DOHH2 (cell line): ENCODE measurements around the gene MKRN2.

Experiments used
- H3F3A ChIP-seq: fragments of 200-600 bp; sonication (generic), shearing (Covaris generic); 2 replicates; pipeline ENCODE4 v1.6.0; 2016; ENCODE audit warnings: antibody characterized with exemption, mild to moderate bottlenecking; ENCODE audit not compliant: control insufficient read depth, insufficient read depth
- H3K27ac ChIP-seq: fragments of 200-600 bp; sonication (generic); 2 replicates; pipeline ENCODE4 v1.5.1; 2014; ENCODE audit warnings: low read depth, mild to moderate bottlenecking, low read length, moderate library complexity
- H3K27me3 ChIP-seq: fragments of 200-600 bp; sonication (generic); 2 replicates; pipeline ENCODE4 v1.6.1; 2014; ENCODE audit warnings: mild to moderate bottlenecking, low read length, mixed read lengths; ENCODE audit not compliant: control insufficient read depth
- H3K36me3 ChIP-seq: fragments of 200-600 bp; sonication (generic); 2 replicates; pipeline ENCODE4 v1.6.1; 2014; ENCODE audit warnings: mild to moderate bottlenecking, low read length, moderate library complexity, mixed read lengths; ENCODE audit not compliant: control insufficient read depth
- H3K4me1 ChIP-seq: fragments of 200-600 bp; sonication (generic); 2 replicates; pipeline ENCODE4 v1.6.1; 2014; ENCODE audit warnings: mild to moderate bottlenecking, low read length, mixed read lengths; ENCODE audit not compliant: control insufficient read depth
- H3K4me2 ChIP-seq: fragments of 200-600 bp; sonication (generic); 2 replicates; pipeline ENCODE4 v1.6.0; 2014; ENCODE audit warnings: mild to moderate bottlenecking, low read length, moderate library complexity
- H3K4me3 ChIP-seq: fragments of 200-600 bp; sonication (generic); 2 replicates; pipeline ENCODE4 v1.5.1; 2014; ENCODE audit warnings: mild to moderate bottlenecking, low read length, mixed read lengths
- H3K79me2 ChIP-seq: fragments of 200-600 bp; sonication (generic); 2 replicates; pipeline ENCODE4 v1.6.1; 2014; ENCODE audit warnings: mild to moderate bottlenecking, low read length, mixed read lengths; ENCODE audit not compliant: control insufficient read depth
- H3K9me2 ChIP-seq: fragments of 200-600 bp; sonication (generic); replicated peaks from 2 replicates; pipeline ENCODE4 v1.6.1; 2014; ENCODE audit warnings: mild to moderate bottlenecking, low read length, mixed read lengths; ENCODE audit not compliant: control insufficient read depth
- H3K9me3 ChIP-seq: fragments of 200-600 bp; sonication (generic); 2 replicates; pipeline ENCODE4 v1.6.1; 2014; ENCODE audit warnings: antibody characterized with exemption, low read length, mixed read lengths; ENCODE audit not compliant: control insufficient read depth, insufficient read depth
- H4K20me1 ChIP-seq: fragments of 200-600 bp; sonication (generic); 2 replicates; pipeline ENCODE4 v1.6.0; 2014; ENCODE audit warnings: low read depth, mild to moderate bottlenecking, antibody characterized with exemption, low read length, moderate library complexity; ENCODE audit not compliant: control insufficient read depth, insufficient read depth
- EZH2phosphoT487 ChIP-seq: fragments of 200-600 bp; sonication (generic); IDR thresholded peaks from 2 replicates; pipeline ENCODE4 v1.6.1; 2017; ENCODE audit warnings: borderline replicate concordance, mild to moderate bottlenecking, antibody characterized with exemption, low read length, moderate library complexity, mixed read lengths
- TF ChIP-seq, protein P1 (sequence below): fragments of 200-600 bp; sonication (generic); IDR thresholded peaks from one replicate; pipeline ENCODE4 v1.5.1; 2014; ENCODE audit warnings: antibody characterized with exemption, mild to moderate bottlenecking, low read depth, low read length; ENCODE audit not compliant: poor library complexity, severe bottlenecking

MKRN2 gene

GRCh38 chr3:12588039-12589009 lies 31.4 kb downstream of the MKRN2 start:
- Histone ChIP-seq H3K36me3 (peaks cover 86% of the 10 kb centered on the region), H3K4me2 (no peak overlapping the region), H3K79me2 (no peaks in the 10 kb centered on the region), H3K9me3 (no peaks in the 10 kb centered on the region), H3K9me2 (no peaks in the 10 kb centered on the region), H3F3A (peaks cover 12% of the 10 kb centered on the region), H3K4me3 (no peak overlapping the region), H3K27me3 (no peaks in the 10 kb centered on the region), H3K4me1 (no peaks in the 10 kb centered on the region), H3K27ac (no peak overlapping the region), H4K20me1 (no peaks in the 10 kb centered on the region)
- TF ChIP-seq, protein P1, sequence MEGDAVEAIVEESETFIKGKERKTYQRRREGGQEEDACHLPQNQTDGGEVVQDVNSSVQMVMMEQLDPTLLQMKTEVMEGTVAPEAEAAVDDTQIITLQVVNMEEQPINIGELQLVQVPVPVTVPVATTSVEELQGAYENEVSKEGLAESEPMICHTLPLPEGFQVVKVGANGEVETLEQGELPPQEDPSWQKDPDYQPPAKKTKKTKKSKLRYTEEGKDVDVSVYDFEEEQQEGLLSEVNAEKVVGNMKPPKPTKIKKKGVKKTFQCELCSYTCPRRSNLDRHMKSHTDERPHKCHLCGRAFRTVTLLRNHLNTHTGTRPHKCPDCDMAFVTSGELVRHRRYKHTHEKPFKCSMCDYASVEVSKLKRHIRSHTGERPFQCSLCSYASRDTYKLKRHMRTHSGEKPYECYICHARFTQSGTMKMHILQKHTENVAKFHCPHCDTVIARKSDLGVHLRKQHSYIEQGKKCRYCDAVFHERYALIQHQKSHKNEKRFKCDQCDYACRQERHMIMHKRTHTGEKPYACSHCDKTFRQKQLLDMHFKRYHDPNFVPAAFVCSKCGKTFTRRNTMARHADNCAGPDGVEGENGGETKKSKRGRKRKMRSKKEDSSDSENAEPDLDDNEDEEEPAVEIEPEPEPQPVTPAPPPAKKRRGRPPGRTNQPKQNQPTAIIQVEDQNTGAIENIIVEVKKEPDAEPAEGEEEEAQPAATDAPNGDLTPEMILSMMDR = no peak
- no peak for TF ChIP-seq EZH2phosphoT487

GRCh38 chr3:12590096-12590495 lies 33.2 kb downstream of the MKRN2 start:
- Histone ChIP-seq H3K9me2 (no peaks in the 10 kb centered on the region), H3K4me1 (no peaks in the 10 kb centered on the region), H3K9me3 (no peaks in the 10 kb centered on the region), H3K79me2 (no peaks in the 10 kb centered on the region), H3K27me3 (no peaks in the 10 kb centered on the region), H4K20me1 (no peaks in the 10 kb centered on the region), H3K4me2 (no peak overlapping the region), H3K4me3 (no peak overlapping the region), H3F3A (peaks cover 8% of the 10 kb centered on the region), H3K36me3 (peaks cover 87% of the 10 kb centered on the region), H3K27ac (no peak overlapping the region)
- TF ChIP-seq, protein P1 = no peak
- no peak for TF ChIP-seq EZH2phosphoT487

DNA sequence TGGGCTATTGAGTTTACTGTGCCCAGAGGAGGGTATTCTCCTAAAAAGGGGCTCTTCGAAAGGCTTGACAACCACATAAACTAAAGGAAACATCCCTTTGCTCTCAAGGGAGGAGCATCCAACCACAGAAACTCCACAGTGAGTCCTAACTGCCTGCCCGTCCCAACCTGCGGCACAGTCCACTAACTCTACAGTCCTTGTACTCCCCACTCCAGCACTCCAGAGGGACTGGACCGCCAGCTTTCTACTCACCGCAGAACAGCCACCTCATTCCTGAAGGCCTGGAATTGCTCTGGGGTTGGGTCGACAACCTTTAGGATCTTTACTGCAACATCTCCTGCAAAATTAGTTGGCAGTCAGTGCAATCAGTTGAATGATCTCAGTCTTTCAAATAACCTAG lies 34.6 kb downstream of the MKRN2 start:
- H3K4me1 ChIP-seq = no peaks in the 10 kb centered on the region
- H3K4me3 ChIP-seq = no peak overlapping the region
- peaks cover 84% of the 10 kb centered on the region for H3K36me3 ChIP-seq
- no peaks in the 10 kb centered on the region for H3K9me3 ChIP-seq
- no peaks in the 10 kb centered on the region for H3K27me3 ChIP-seq
- no peaks in the 10 kb centered on the region for H3K9me2 ChIP-seq
- no peaks in the 10 kb centered on the region for H3K79me2 ChIP-seq
- no peaks in the 10 kb centered on the region for H4K20me1 ChIP-seq
- no peak for TF ChIP-seq EZH2phosphoT487
- TF ChIP-seq, protein P1 = no peak
- no peak overlapping the region for H3K27ac ChIP-seq
- no peak overlapping the region for H3K4me2 ChIP-seq
- peaks cover 8% of the 10 kb centered on the region for H3F3A ChIP-seq
